Tibial nerve (tissue), 4 donors: ENCODE results near the gene TXNL4B. TPM values are rescaled to one million over a fixed set of nuclear protein-coding genes. Genes with fewer than 3 reads are reported as not detected.

Experiments used
- DNase-seq, 2 donors: peaks; one replicate each; pipeline ENCODE4 v3.0.0-alpha.2; 2019; ENCODE audit warnings: low spot score in 2 of 2
- H3K27ac ChIP-seq, 4 donors: fragments of 200-600 bp; sonication (generic) in 3 of 4; one replicate each; pipeline ENCODE4 v1.5.1; 2017 to 2019; ENCODE audit warnings: mild to moderate bottlenecking in 1 of 4
- H3K27me3 ChIP-seq, 2 donors: fragments of 200-600 bp; sonication (generic) in 1 of 2; one replicate each; pipeline versions ENCODE4 v1.5.1 to v1.6.0; 2017 to 2019
- H3K36me3 ChIP-seq, 3 donors: fragments of 200-600 bp; sonication (generic); one replicate each; pipeline ENCODE4 v1.5.1; 2018 to 2019
- H3K4me1 ChIP-seq, 4 donors: fragments of 200-600 bp; sonication (generic) in 3 of 4; one replicate each; pipeline ENCODE4 v1.5.1; 2017 to 2019
- H3K4me3 ChIP-seq, 4 donors: fragments of 200-600 bp; sonication (generic) in 3 of 4; one replicate each; pipeline ENCODE4 v1.5.1; 2017 to 2019; ENCODE audit warnings: mild to moderate bottlenecking in 1 of 4, moderate library complexity in 1 of 4
- H3K9me3 ChIP-seq, 4 donors: fragments of 200-600 bp; sonication (generic) in 3 of 4; one replicate each; pipeline ENCODE4 v1.5.1; 2017 to 2019
- CTCF ChIP-seq, 5 experiments: fragments of 200-600 bp in 3 of 5; fragments of 450-650 bp in 2 of 5; sonication (generic) in 3 of 5; IDR thresholded peaks; one replicate each; pipeline ENCODE4 v1.5.1; 2016 to 2019; ENCODE audit warnings: antibody characterized with exemption in 5 of 5, mild to moderate bottlenecking in 3 of 5, moderate library complexity in 2 of 5
- EP300 ChIP-seq, 2 donors: sonication (generic); formaldehyde crosslinking; IDR thresholded peaks; one replicate each; pipeline ENCODE4 v1.6.1; 2017; ENCODE audit warnings: antibody characterized with exemption in 2 of 2, mild to moderate bottlenecking in 1 of 2
- POLR2A ChIP-seq, 2 donors: fragments of 450-650 bp; IDR thresholded peaks; one replicate each; pipeline ENCODE4 v1.6.1; 2017; ENCODE audit warnings: antibody characterized with exemption in 2 of 2, mild to moderate bottlenecking in 2 of 2, moderate library complexity in 2 of 2
- WGBS, 2 donors: methylation state at CpG; one replicate each; pipeline ENCODE4 v1.1.5; 2018; 5-methylcytosine and 5-hydroxymethylcytosine counted together
- total RNA-seq, 4 donors: library from RNA; depleted of rRNA; stranded (reverse); fragments of >200 nt; gene quantifications; one replicate each; pipeline ENCODE4 v1.1.0, GENCODE V29; 2016

Gene TXNL4B
- total RNA-seq, 4 donors from 2014 or later: 13.1 to 20.5 (median 15.5) TPM

GRCh38 chr16:72042157-72042660 is 51.2 kb downstream of the TXNL4B start:
- peaks cover 3 to 70% (median 15%) of the 10 kb centered on the region in 3 donors for H3K36me3 ChIP-seq
- peak overlapping the region in 1 of 4 donors; percentile 3 for H3K27ac ChIP-seq
- no peak overlapping the region for H3K4me3 ChIP-seq
- no peaks in the 10 kb centered on the region for H3K27me3 ChIP-seq
- no peaks in the 10 kb centered on the region for H3K4me1 ChIP-seq
- 56% methylated on average over 2 of the region's 2 CpGs for WGBS, 2 donors
- H3K9me3 ChIP-seq: peaks cover 0 to 3% (median 0%) of the 10 kb centered on the region in 4 donors
- TF ChIP-seq POLR2A (IDR thresholded peaks at IDR 0.05) (no peak), EP300 (IDR thresholded peaks at IDR 0.05) (no peak), CTCF (IDR thresholded peaks at IDR 0.05) (no peak)
- DNase-seq: no peak

DNA sequence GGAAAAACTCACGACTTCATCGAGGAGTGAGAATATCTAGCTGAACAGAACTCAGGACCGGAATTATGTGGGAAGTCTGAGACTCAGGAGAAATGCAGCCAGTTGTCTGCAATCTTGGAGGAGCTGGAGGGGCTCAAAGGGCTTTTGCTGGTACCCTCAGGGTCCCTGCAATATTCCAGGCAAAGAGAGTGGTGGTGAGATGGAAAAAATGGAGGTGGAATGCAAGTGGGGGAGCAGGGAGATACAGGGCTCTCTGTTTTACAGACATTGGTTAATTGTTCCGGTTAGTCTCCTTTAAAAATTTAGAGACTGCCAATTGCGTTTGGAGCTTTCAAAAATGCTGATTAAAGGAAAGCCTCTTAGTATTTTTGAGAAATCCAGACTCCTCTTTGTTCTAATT is 57.3 kb downstream of the TXNL4B start:
- Histone ChIP-seq H3K36me3 (peaks cover 0 to 63% (median 0%) of the 10 kb centered on the region in 3 donors), H3K4me1 (no peaks in the 10 kb centered on the region), H3K9me3 (peaks cover 0 to 3% (median 0%) of the 10 kb centered on the region in 4 donors), H3K27me3 (no peaks in the 10 kb centered on the region), H3K27ac (no peak overlapping the region), H3K4me3 (no peak overlapping the region)
- no peak for TF ChIP-seq POLR2A (IDR thresholded peaks at IDR 0.05)
- no peak for TF ChIP-seq EP300 (IDR thresholded peaks at IDR 0.05)
- DNase-seq: no peak
- 42 to 43% methylated on average over 5 of the region's 5 CpGs for WGBS, 2 donors

Other genes starting within 250 kb of the TXNL4B start
- gene ATXN1L, start 247.6 kb downstream of the TXNL4B start, total RNA-seq: 10 to 100 TPM; 24.9 to 35.1 (median 30.0) TPM
- gene ZNF821, start 209.4 kb downstream of the TXNL4B start, total RNA-seq: 10 to 100 TPM in 1 of 4 donors, 1 to 10 TPM in 3; 3.5 to 18.9 (median 4.3) TPM
- 100 to 1,000 TPM; 169 to 244 (median 204) TPM for gene IST1, start 198.1 kb downstream of the TXNL4B start, total RNA-seq
- gene PKD1L3, start 93.2 kb downstream of the TXNL4B start, total RNA-seq: 1 to 10 TPM in 2 of 4 donors, under 1 TPM in 2; under 0.01 to 1.8 (median 0.74) TPM
- 10 to 100 TPM in 1 of 4 donors, 1 to 10 TPM in 3; 8.2 to 12.0 (median 9.3) TPM for gene DHODH, start 84.9 kb downstream of the TXNL4B start, total RNA-seq
- gene HP, start 39.1 kb downstream of the TXNL4B start, total RNA-seq: 10 to 100 TPM in 3 of 4 donors, 1 to 10 TPM in 1; 1.5 to 32.4 (median 27.5) TPM
- gene HPR, start 30.4 kb downstream of the TXNL4B start, total RNA-seq: 1 to 10 TPM; 1.2 to 6.3 (median 5.1) TPM
- gene DHX38, start 227 bp upstream of the TXNL4B start, total RNA-seq: 100 to 1,000 TPM in 1 of 4 donors, 10 to 100 TPM in 3; 74.1 to 111 (median 81.0) TPM
- 1 to 10 TPM in 1 of 4 donors, under 1 TPM in 3; 0.42 to 1.2 (median 0.51) TPM for gene PMFBP1, start 78.5 kb upstream of the TXNL4B start, total RNA-seq